RPMI7951 (cell line): ENCODE measurements around the gene ACLY. TPM values are rescaled to one million over a fixed set of nuclear protein-coding genes. Genes with fewer than 3 reads are reported as not detected.
"Not testable (repeated sequence)": the region's sequence is repeated elsewhere in the genome, so short reads cannot be mapped to it uniquely, and the experiment has no call there.

ENCODE experiments used
- DNase-seq: peaks from one replicate; pipeline ENCODE4 v3.0.0-alpha.2; 2012; ENCODE audit warnings: low read depth
- total RNA-seq: library from RNA; depleted of rRNA; stranded (reverse); fragments of >200 nt; shearing (Covaris generic); gene quantifications from 2 replicates; pipeline ENCODE4 v1.2.3, GENCODE V29; 2014

ACLY gene
- total RNA-seq, 1 experiment from 2014 or later, result 98.2 TPM

DNA sequence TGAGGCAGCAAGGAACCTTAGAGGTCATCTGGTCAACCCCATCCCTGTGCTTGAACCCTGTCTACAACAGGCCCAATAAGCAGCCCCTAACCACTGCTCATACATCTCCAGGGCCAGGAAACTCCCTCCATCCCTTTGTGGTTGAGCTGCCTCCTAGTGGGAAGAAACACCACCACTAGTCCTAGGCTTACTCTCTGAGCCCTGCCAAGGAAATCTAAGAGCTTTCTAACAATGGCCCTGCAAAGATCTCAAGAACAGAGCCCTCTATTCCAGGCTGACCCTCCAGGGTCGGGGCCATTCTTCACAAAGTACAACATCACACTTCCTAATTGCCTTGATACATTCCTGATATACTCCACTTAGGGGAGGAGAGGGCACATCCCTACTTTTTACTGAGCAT lies 5.8 kb downstream of the ACLY start:
- no peak for DNase-seq

DNA sequence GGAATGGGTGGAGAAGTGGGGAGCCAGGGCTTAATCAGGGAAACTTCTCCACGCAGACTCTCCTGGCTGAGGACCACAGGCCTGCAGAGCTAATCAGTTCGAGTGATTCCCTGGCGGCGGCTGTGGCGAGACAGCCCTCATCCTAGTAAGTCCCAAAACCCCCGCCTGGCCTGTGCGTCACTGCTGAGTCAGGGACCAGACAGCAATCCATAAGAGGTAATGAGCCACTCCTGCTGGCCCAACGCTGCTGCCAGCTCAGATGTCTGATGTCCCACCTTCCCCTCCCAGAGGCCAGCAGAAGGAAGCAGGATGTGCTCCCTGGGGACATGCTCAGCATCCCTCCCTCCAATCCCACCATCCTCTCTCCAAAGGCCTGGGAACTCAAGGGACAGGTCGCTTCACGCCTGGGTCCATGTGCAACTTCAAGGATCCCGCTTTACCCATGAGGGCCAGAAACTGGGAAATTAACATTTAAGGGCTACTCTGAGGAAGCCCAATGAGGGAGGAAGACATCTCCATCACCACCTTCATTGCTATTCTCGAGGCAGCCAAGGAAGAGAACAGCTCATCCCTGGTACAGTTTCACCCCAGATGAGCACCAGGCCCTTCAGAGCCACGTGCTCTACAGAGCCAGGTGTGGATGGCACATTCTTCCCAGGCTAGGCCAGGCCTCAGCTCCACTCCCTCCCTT lies 7.9 kb downstream of the ACLY start:
- DNase-seq, result peak; percentile 99

DNA sequence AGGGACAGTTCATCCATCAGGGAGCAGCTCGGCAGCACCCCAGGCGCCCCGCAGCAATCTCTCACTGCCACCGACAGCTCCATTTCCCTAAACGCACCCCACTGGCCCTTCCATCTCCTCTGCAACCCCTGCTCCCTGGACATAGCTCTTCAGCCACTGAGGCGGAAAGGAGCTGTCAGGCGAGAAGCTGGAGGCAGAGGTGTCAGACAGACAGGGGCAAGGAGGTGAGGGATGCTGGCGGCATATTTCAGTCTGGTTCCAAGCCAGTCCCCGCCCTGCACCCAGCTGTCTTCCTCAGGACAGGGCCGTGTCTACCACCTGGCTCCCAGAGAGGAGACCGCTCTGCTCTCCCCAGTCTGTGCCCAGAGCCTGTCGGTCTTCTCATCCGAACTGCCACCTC lies 9.7 kb downstream of the ACLY start:
- DNase-seq, result no peak

DNA sequence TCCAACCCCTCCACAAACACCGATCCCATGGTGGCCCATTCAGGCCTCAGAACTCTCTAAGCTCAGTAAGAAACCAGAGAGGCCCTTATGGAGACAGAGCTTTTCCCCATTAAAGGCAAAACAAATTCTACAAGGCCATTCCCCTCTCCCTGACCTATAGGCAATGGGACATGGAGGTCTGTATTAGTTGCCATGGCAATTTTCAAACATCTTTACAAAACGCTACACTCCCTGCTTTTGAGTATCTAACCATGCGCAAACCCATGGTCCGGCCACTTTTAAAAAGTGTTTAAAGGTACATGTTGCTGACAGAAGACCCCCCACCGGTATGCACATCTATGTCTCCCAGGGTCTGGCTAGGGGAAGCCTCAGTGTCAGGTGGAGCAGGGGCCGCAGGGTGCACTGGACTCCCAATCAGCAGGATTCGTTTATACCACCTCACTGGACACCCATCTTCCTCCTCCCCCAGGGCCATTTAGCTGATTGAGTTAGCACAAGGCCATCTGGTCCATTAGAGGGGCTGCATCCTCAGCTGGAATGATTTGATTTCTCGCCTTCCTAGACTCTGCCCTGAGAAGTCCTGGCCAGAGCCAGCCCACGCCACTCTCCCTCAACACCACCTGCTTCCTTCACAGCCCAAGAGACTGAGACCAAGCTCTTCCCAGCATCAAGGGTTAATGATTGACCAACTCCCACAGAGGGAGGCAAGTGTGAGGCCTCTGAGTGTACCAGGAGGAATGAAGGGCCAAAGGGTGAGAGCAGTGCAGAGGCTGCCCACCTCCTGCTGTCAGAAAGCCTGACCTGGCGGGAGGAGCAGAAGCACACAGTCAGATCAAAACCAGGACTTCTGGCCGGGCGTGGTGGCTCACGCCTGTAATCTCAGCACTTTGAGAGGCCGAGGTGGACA lies 10.9 kb downstream of the ACLY start:
- peak; percentile 27 for DNase-seq

DNA sequence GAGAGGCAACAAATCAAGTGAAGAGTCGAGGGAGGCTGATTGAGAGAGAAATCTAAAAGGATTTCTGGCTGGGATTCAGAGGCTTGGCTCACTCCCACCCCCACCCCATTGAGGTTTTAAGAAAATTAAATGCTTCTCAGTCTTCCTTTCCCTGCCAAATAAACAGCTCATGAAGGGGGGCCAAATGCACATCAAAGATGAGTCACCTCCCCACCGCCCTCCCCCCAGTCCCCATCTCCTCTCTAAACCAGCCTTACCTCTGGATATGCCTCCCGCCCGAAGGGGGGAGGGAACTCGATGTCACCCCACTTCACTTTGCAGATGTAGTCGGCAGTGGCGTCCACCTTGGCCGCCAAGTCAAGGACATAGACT lies 11.6 kb downstream of the ACLY start:
- DNase-seq, result peak; percentile 86

DNA sequence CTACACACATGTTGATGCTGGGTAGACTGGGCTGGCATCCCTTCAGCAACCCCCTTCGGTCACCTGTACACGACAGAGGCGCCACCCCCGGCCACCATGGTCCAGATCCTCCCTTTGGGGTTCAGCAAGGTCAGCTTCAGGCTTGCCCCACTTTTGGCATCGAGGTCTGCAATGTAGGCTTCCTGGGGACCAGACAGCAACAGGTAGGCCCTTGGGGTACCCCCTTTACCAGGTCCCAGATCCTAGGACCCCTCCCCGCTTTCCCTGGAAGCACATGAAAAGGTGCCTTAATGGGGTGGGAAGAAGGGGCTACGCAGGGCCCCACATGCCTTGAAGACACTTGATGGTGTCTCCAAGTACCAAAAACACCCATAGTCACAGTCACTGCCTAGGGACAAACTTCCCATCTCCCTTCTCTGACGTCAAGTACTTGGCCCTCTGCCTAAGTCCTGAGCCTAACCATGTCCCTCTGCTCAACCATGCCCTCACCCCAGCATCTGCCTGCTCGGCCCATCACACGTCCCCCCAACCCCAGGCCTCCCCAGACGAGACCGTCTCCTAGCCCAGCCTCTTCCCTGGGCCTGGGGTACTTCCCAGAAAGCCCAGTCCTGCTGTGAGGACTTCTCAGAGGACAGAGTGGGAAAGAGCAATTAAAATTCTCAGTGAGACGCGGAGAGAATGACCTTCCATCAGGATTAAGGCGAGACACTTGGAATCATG lies 12.1 kb downstream of the ACLY start:
- peak; percentile 55 for DNase-seq

DNA sequence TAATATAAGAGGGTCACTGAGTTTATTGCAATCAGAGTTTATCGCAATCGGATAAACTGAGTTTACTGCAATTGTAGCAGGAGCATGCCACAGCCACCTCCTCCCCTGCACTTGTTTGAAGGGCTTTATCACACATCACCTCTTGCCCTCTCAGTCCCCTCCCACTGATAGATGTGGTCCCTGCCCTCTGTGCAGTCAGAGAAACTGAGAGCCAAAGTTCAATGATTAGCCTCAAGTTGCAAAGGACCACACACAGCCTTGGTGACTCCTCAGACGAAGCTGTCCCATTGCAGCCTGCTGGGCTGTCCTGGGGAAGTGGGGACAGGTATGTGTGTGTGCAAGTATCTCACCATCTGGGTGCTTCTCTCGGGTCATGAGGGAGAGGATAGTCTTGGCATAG lies 13.6 kb downstream of the ACLY start:
- no peak for DNase-seq

DNA sequence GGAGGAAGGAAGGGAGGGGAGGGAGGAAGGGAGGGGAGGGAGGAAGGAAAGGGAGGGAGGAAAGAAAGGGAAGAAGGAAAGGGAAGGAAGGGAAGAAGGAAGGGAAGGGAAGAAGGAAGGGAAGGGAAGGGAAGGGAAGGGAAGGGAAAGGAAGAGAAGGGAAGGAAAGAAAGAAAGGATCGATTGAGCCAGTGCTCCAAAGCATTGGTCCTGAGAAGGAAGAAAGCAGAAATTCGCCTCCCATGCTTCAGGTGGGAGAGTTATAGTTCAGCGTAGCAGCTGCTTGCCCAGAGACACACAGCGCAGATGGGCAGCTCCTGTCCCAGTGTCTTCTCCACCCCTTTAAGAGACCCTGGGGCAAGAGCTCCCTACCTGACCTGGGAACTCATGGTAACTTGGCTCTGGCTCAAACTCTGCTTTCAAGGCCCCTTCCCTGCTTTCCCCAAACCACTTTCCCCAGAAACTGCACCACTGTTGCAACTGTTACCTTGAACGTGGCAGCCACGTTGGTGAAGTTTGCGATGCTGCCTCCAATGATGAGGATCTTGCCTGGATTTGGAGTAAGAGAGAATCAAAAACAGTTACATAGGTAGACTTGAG lies 14.4 kb downstream of the ACLY start:
- DNase-seq, result no peak

DNA sequence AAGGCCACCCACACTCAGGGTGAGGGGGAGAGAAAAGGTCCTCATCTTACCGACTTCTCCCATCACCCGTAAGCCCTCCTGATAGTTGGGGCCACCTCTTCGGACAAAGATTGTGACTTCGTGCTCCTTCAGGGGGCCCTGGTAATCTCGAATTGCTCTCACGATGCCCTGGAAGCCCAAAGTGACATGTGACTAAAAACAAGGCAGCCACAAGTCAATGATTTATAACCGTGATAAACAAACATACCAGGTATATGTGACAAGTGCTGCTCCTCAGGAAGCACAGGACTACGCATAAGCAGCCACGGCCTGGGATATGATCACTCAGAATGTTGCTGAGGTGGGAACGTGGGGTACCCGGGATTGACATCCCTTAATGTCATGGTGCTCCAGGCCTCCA lies 17.1 kb downstream of the ACLY start:
- no peak for DNase-seq

DNA sequence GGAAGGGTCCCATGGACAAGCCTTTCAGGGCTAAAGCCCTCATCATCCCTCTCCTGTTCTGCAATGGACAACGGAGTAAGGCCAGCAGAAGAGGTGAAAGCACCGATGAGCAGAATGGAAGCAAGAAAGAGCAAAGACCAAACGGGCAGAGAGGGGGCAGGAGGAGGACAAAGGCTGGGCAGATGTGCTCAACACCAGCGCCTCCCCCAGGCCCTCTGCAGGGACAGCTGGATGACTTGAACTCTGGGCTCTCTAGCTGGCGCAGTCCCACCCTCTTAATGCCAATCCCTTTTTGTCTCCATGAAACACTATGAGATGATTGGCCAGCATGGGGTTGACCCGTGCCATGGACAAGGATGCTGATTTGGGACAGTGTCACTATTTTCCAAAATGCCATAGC lies 22.0 kb downstream of the ACLY start:
- no peak for DNase-seq

DNA sequence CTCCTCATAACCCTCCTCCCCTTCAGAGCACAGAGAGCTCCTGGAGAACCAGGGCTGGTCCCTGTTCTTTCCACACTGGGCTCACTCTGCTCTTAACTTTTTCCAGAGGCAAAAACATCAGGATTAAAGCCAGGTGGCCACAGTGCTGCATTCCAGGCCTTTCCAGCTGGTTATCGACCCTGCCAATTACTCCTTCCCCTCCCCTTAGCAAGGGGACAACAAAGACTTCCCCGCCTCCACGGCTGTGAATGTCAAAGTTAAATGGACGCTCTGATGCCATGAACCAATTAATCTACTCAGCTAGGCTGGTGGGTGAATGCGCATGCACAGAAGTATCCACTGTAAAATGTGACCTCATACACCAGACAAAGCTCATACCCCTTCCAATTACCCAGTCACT lies 23.1 kb downstream of the ACLY start:
- DNase-seq, result peak; percentile 8

DNA sequence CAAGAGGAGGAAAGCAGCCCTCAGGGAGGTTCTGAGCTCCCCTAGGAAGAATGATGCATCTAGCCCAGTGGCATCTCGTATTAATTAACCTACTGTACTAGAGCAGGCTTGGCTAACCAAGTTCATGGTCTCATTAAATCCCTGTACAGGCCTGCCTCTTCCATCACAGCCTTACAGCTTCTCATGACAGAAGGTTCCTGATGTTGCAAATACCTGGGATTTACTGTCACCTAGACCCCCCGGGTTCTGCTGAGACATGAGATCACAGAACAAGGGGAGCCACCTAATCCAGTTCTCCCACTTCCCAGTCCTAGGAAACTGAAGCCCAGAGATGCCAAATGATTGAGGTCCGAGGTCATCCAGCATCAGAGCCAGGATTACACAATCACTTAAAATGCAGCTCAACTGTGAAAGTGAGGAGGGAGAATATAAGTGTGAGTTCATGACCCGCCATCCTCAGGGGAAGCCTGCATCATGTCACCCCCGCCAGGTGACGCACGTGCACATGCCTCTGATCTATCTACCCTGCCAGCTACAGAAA lies 23.9 kb downstream of the ACLY start:
- DNase-seq, result peak; percentile 91

DNA sequence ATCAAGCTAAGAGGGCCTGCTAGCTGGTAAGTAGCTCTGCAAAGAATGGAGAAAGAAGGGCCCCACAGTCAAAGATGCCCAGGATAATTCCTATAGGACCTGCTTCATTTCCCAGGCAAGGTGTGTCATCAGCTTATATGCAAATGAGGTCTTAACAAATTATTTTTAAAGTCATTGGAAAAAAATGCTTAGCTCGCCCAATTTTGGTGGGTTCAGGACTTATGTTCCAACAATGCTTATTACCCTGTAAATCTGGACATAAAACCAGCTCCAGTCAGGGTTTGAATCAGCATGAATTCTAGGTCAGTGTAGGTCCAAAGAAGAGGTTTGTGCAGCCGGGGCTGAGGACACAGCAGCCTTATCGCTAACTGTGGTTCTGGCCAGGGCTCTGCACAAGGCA lies 25.4 kb downstream of the ACLY start:
- DNase-seq, result no peak

DNA sequence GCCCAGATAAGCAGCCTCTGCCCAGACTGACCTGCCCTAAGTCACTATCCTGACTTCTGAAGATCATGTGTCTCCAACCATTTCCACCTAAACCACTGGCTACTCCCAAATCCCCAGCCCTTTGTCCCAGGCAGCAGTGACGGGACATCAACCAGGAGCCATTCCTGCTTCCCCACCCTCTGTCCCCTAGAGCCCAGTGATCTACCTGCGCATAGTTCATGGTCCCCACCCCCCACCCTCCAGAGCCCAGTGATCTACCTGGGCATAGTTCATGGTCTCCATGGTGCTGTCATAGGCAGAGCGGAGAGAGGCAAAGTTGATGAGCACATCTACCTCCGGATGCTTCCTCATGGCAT lies 26.8 kb downstream of the ACLY start:
- no peak for DNase-seq

DNA sequence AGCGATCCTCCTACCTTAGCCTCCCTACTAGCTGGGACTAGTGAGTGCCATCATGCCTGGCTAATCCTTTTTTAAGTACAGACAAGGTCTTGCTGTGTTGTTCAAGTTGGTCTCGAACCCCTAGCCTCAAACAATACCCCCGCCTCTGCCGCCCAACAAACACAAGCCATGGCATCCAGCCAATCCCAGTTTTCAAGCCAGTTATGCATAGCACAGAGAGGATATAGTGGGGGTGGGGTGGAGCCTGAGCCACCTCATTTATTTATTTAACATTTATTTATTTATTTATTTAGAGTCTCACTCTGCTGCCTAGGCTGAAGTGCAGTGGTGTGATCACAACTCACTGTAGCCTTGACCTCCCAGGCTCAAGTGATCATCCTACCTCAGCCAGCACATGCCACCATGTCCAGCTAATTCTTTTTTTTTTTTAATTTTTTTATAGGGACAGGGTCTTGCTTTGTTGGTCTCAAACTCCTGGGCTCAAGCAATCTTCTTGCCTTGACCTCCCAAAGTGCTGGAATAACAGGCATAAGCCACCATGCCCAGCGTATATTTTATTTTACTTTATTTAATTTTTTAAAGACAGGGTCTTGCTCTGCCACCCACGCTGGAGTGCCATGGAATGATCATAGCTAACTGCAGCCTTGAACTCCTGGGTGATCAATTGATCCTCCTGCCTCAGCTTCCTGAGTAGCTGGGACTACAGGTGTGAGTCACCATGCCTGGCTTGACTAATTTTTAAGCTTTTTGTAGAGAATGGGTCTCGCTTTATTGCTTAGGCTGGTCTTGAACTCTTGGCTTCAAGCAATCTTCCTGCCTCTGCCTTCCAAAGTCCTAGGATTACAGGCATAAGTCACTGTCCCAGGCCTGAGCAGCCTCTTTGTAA lies 27.4 kb downstream of the ACLY start:
- no peak for DNase-seq

DNA sequence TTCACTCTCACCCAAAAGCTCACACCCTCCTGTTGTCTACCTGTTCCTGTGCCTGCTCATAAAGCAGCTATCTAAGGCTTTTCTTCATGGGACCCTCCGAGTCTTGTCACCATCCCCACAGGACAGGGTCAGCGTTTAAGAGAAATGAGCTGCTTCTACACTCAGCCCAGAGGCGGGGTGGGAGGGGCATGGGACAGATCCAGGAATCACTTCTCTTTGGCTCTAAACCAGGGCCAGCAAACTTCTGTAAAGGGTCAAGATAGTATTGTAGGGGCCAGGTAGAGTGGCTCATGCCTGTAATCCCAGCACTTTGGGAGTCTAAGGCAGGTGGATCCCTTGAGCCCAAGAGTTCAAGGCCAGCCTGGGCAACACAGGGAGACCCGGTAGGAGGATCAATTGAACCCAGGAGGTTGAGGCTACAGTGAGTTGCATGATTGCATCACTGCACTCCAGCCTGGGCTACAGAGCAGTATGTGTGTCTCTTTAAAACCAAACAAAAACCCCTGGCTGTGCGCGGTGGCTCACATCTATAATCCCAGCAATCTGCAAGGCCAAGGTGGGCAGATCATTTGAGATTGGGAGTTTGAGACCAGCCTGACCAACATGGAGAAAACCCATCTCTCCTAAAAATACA lies 30.3 kb downstream of the ACLY start:
- DNase-seq, result no peak

DNA sequence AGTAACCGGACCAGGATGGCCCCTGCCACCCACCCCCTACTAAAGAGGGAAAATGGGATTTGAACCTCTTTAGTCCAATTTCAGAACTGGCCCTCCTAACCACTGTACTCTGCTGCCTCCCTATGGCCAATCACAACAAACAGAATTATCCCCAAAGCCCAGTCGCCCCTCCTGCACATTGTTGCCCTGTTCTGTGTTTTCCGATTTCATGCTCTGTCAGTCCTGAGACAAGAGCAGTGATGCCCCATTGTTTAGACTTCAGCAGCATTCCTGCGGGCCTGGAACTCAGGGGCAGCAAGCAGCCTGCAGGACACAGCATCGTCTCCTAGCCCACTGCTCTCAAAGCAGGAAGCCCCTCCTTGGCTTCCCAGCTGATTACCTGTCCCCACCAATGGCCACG lies 33.0 kb downstream of the ACLY start:
- no peak for DNase-seq

DNA sequence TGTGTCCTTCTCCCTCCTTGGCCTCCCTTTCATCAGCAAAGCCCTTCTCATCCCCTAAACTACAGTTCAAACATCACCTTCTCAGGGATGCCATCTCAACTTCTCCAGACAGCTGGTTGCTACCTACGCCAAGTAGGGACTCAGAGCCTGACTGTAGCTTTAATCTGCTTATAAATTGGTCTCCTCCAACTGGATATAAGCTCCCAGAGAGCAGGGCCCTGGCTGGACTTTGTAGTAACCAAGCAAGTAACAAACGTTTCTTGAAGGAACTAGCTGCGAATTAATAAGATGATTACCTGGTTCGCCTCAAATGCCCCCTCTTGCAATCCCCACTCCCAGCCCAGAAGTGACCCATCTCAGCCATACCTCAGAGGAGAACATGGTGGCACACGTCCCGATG lies 36.0 kb downstream of the ACLY start:
- DNase-seq, result no peak

DNA sequence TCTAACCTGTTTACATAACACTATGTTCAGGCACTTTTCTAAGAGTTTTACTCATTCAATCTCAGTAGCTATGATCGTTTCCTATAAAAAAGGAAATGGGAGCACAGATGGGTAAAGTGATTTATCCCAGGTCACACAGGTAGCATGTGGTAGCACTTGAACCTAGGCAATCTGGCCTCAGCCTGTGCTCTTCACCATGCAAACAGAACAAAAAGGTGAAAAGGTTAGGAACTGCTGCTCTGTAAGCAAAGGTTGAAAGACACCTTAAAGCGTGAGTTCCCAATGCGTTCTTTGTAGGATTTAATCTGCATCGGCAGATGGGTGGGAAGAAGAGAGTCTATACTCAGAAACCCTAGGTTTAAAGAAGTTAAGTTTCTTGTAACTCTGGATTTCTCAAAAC lies 38.6 kb downstream of the ACLY start:
- no peak for DNase-seq

DNA sequence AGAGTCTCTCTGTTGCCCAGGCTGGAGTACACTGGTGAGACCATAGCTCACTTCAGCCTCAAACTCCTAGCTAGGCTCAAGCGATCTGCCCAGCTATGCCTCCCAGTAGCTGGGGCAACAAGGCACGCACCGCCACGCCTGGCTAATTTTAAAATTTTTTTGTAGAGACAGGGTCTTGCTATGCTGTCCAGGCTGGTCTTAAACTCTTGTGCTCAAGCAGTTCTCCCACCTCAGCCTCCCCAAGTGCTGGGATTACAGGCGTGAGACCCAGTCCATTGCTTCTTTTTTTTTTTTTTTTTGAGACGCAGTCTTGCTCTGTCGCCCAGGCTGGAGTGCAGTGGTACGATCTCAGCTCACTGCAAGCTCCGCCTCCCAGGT lies 44.5 kb downstream of the ACLY start:
- not testable (repeated sequence) for DNase-seq
